GM19043 (cell line): ENCODE measurements around the gene DLG5.

Experiments used
- ATAC-seq: cut with Tn5 transposase; IDR thresholded peaks from one replicate; pipeline ENCODE4 v1.9.1; 2021; ENCODE audit warnings: low read depth; ENCODE audit not compliant: unreplicated experiment

DLG5 gene

DNA sequence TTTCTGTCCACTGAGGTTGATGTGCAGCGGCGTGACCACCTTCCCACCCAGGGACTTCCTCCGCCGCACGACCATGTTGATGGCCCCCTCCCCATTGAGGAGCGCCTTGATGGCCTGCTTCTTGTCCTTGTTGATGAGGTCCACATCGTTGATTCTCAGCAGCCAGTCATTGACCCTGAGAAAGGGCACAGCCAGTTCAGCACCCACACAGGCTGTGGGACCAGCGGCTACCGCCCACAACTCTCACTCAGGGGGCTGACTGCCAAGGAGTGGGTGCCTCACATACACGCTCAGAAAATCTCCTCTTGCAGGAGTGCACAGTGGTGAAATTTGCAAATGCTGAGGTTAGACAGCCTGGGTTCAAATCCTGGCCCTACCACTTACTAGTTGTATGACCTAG is 97.2 kb downstream of the DLG5 start:
- ATAC-seq, result no peak

DNA sequence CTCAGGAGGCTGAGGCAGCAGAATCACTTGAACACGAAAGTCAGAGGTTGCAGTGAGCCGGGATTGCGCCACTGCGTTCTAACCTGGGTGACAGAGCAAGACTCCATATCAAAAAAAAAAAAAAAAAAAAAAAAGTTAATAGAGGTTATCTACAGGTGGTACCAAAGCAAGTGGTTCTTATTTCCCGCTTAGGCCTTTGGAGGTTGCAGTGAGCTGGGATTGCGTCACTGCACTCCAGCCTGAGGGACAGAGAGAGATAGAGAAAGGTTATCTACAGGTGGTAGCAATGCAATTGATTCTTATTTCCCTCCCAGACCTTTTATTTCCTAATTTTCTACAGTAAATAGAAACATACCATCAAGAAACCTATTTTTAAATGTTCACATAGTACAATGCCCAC is 98.2 kb downstream of the DLG5 start:
- no peak for ATAC-seq

DNA sequence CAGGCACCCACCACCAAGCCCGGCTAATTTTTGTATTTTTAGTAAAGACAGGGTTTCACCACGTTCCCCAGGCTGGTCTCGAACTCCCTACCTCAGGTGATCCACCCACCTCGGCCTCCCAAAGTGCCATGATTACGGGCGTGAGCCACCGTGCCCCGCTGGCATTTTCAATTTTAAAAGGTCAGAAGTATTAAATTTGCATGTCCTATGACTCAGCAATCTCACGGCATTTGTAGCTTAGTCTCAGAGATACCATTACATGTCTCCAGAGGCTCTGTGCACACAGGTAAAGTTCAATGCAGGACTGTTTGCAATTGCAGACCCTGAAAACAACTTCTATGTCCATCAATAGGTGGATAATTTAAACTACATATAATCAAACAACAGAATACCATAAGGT is 99.2 kb downstream of the DLG5 start:
- ATAC-seq, result no peak

DNA sequence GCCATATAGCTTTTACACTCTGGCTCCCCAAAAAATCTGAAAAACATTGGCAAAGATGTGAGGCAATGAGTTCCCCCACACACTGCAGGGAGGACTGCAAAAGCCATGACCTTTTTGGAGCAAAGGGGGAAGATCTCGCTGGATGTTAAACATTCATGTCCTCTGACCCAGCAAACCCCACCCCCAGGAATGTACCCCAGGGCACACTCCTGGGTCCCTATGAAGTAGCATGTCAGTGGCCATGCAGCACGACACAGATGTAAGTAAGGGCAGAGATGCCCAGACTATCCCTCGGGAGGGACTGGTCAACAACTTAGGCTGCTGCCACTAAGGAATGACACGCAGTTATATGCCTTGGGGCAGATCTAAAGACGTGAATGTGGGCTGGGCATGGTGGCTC is 100.6 kb downstream of the DLG5 start:
- ATAC-seq, result no peak

DNA sequence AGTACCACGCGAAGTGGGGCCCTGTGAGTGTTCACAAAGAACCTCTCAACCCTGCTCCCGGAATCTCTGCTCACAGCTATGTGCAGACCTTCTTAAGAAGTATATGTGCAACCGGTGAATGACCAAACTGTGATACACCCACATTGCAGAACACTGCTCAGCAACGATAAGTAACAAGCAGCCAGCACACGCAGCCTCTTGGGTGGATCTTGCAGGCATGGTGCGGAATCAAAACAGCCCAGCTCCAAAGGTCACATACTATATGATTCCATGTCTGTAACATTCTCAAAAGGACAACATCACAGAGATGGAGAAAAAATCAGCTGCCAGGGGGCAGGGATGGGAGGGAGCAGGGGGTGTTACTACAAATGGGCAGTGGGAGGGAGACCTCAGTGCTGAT is 101.6 kb downstream of the DLG5 start:
- ATAC-seq, result no peak

DNA sequence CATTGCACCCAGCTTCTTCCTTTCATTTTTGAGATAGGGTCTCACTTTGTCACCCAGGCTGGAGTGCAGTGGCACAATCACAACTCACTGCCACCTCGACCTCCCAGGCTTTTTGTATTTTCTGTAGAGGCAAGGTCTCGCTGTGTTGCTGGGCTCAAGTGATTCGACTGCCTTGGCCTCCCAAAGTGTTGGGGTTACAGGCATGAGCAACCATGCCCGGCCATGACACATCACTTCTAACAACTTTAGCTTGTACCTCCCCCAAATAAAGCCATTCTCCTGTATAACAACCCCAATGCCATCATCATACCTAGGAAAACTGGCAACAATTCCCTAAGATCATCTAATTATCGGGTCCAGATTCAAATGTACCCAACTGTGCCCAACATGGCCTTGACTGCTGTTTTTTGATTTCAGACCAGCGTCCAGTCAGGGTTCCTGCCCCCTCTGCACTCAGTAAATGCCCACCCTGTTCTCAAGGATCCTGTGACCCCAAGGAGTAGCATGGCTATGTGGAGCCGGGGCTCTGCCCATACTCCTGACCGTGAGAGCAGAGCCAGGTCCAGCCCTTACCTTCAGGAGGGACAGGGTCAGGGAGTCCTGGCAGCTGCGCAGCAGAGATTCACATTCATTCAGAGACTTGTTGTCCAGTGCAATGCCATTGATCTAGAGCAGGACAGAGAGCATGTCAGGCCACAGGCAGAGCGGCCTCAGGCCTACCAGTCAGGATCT is 102.6 kb downstream of the DLG5 start:
- no peak for ATAC-seq

DNA sequence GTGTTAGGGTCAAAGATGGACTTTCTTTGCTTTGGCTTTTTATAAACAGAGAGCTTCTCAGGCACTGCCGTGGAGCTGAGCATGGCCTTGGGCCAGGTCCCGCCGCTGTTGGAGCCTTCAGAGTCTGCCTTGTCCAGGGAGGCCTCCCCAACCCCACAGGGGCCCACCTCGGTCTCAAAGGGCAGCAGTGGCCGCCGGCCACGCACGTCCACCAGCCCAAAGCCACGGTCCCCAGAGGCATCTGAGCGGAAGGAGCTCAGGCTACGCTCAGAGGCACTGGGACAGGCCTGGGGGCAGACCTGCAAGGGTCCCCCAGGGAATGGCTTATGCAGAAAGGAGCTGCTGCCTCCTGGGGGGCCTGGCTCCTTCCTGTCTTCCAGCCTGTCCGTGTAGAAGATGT is 105.0 kb downstream of the DLG5 start:
- no peak for ATAC-seq

DNA sequence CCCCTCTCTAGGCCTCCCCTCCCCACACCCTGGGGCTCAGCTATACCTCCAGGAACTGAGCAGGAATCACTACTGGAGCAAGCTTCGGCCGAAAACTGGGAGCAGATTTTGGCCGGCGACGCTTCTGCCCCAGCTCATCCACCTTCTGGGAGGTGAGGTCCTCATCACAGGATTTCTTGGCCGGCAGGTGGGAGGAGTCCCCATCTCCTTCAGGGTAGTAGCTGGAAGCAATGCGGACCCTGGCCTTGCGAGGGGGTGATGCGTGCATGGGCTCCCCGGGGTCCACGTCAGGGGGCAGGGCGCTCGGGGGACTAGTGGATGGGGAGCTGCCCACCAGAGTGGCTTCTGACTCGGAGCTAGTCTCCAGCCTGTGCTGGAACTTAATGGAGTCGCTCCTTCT is 105.5 kb downstream of the DLG5 start:
- ATAC-seq, result no peak

DNA sequence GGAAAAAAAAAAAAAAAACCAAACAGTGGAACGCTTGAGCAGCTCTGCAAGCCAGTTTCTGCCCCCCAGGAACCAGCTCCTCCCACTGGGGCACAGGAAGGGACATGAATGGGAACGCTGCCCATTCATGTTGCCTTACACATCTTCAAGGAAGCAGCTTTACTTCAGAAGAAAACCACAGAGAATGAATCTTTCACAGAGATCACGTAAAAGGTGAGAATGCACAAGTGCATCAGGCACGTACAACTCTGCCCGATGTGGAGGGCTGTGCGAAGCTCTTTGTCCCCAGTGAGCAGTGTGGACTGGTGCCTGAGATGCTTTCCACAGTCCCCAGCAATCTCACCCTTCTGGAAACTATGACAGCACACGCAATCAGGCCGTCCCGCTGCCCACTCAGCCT is 106.2 kb downstream of the DLG5 start:
- ATAC-seq, result no peak

DNA sequence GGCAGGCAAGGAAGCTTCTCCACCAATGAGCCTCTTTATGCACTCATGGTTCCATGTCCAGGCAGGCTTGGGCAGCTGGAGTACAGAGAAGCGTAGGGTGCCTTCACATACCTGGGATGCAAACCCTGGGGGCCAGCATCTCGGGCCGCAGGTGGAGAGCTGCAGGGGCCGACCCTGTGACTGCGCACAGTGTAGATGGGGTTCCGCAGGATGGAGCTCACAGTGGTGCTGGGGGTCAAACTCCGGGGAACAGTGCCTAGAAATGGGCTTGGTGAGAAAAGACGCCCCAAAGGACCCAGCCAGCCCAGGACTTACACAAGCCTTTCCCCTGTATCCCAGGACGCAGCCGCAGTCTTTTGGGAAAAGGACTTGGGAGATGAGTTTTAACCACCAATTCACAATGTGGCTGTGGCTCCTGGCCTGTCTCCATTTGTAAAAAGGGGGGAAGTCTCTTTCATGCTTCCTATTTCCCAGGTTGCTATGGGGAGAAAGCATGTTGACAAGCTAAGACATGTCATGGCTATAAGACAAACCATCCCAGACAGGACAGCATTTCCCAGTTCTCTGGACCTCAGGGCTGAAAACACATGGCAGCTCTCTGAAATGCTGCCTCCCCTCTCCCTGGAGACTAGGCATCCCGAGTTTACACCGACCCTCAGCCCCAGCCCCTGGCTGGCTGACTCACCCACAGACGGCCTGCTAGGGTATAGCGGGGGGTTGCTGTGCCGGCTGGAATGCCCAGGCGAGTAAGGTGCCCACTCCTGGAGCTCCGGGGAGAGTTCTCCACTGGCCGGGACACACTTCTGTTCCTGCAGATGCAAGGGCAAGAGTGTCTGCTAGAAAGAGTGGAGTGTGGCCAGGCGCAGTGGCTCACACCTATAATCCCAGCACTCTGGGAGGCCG is 107.1 kb downstream of the DLG5 start:
- no peak for ATAC-seq

DNA sequence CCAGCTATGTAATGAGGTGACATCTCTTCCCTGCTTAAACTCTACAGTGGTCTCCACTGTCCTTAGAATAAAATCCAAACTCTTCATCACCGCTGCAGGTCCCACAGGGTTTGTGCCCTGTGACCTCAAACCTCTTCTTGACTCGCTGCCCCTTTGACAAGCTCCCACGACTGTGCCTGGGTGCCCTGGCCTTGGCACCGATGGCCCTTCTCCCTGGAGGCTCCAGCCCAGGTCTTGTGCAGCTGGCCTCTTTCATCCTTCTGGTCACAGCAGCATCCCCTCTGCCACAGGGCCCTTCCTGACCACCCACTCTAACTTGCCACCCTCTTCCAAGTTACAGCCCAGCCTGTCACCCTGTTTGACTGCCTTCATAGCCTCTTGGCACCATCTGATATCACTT is 108.2 kb downstream of the DLG5 start:
- no peak for ATAC-seq

DNA sequence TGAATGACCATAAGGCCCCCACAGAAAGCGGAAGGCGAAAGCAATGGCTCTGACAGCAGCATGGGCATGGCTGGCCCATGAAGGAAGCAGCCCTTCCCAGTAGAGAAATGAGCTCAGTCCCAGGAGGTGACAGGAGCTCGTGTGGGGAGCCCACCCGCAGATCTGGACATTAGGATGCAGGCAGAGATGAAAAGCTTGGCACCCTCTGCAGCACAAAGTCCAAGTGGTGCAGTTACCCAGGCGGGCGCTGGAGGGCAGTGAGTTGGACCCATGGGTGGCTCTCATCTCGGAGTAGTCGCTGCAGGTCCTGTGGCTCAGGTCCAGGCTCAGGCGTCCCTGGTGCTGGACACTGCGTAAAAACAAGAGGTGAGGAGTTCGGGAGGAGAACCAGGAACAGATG is 109.0 kb downstream of the DLG5 start:
- ATAC-seq, result no peak

DNA sequence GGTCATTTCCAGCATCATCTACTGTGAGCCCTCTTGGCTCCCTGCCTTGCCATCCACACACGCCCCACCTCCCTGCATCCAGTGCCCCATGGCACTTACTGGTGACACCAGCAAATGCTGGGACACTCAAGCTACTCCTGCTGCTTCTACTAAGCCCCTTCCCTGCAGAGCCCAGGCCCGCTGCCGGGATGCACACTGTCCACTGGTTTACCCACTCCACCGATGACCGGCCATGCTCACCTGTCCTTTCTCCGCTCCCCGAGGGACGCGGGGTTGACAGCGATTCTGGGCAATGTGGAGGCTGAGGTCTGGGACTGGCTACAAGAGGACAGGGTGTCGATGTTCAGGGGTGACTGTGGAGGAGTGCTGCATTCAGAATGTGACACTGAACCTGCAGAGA is 110.2 kb downstream of the DLG5 start:
- no peak for ATAC-seq

DNA sequence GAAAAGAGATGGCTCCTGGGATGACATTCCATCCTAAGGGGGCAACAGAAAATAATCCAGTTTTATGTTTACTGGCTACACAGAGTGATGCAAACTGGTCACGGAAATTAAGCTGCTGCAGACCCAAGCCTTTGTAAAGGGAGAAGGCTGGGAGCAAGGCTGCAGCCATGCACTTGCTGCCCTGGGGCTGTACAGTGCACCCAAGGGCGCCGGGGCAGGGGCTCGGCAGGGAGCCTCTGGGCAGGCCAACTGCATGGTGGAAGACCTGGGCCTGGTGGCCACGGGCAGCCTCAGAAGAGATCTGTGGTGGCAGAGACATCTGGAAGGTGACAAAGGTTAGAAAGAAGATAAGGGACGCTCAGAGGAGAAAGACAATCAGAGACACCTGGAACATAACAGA is 113.8 kb downstream of the DLG5 start:
- ATAC-seq, result no peak

DNA sequence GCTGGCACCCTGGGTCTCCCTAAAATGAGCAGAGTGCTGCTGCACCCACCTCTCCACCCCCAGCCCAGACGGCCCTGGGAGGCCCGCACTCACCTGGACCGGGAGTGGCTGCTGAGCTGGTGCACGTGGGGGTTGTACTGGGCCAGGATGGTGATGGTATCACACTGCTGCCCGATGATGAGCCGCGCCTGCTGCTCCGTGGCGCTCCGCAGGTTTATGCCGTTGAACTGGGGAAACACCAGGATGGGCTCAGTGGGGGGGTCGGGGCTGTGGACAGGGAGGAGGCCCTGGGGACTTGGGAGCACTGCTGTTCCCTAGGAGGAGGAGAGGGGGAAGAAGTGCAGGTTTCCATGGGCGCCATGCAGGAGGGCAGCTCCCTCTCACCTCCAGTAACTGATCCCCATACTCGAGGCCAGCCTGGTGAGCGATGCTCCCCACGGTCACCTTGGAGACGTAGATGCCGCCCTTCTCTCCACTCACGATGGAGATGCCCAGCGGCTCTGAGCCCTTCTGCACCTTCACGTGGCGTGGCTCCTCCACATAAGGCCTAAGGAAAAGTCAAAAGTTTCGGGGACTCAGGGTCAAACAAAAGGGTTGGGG is 114.6 kb downstream of the DLG5 start:
- no peak for ATAC-seq

DNA sequence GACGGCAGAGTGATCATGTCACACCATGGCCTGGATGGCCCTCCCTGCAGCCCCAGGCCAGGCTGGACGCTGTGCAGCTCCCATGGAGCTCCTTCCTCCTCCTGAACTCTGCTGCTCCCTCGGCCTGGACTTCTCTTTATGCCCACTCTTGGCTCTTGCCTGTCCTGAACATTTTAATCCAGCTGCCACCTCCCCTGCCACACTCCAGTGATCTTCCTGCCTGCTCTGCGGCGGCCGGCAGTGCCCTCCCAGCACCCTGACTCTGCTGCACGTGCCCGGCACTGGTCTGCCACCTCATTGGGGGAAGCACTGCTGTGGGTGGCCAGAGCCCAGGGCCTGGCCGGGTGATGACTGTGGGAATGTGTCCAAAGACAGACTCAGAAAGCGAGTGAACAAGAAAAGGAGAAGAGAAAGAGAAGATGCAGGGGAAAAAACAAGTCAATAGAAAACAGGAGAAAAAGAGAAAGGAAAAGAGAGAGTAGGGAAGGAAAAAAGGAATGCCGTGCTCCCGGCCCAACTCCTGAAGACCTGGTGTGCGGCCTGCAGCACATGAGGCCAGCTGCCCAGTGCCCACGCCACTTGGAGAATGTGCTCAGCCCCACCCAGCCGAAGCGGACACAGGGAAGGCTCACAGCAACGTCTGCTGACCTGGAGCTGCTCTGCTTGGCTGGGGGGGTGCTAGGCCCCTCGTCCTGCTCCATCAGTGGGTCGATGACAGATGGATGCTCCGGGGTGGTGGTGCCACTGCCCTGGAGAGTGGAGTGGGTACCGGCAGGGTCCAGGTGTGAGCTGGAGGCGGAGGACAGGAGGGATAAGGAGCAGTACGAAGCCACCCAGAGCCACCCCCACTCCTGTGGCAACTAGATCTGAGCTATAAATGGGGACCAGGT is 115.9 kb downstream of the DLG5 start:
- no peak for ATAC-seq

DNA sequence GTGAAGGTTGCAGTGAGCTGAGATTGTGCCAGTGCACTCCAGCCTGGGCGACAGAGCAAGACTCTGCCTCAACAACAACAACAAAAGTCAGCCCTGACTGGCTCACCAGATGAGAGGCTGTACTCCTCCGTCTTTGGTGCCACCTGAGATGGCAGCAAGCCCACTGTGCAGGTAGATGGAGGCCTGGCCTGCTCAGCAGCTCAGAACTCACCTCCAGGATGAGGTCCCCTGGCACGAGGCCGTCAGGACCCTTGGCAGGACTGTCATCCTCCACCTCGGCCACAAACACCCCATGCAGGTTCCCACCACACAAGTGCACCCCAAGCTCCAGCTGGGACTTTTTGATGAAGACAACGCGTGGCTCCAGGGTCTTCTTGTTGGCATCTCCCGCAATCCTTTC is 117.2 kb downstream of the DLG5 start:
- no peak for ATAC-seq

DNA sequence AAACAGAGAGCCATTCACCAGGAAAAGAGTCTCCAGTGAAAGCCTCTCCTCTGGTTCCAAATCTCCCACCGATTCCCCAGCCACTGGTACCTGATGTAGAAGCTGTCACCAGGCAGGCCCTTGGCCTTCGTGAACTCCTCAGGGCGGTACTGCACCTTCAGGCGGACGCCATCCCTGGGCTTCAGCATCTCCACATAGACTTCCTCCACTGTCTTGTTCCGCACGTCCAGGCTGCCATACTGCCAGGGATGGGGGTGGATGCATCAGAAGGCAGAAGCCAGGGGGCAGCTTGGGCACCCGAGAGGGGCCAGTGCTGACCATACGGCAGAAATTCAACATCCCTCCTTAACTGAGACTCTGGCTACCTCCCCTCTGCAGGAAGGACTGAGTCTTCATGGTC is 118.8 kb downstream of the DLG5 start:
- ATAC-seq, result no peak

DNA sequence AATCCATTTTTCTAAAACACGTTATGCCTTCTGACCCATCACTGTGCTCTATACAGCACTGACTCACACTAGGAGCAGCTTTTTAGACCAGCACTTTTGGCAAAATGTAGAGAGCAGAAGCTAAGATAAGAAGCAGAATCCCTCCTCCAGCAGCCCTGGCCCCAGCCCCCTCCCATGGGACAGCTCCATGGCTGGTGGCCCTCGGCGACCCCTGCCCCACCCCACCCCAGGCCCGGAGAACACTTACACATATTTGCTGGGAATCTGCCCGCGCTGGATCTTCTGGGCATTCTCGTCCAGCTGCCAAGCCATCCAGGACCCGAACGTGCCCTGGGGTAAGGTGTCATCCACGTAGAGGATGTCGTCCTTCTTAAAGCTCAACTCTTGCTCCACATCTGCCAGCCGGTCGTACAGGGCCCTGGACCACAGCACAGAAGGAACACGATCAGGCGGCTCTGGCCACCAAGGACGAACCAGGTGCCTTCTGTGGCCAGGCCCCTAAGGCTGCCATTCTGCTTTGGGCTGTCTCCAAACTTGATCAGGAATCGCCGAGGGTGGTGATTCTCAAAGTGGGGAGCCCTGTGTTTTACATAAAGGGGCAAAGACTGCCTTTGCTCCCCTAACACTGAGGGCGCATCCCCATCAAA is 119.9 kb downstream of the DLG5 start:
- no peak for ATAC-seq

DNA sequence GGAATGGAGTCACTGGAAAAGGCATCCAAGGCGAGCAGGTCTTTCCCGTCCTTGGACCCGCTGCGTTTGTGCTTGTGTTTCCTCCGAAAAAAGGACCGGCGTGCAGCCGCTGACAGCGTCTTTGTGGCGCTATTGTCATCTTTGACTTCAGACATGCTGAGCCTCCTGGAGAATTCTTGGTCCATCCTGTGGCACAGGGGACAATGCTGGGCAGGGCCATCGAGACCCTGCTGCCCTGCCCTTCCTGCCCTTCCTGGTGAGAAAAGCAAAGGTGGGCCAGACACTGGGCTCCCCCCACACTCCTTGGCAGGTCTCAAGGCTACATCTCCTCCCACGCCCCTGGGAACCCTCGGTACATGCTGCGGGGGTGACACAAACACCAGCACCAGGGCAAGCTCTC is 120.9 kb downstream of the DLG5 start:
- no peak for ATAC-seq
